Transverse colon (tissue), 4 donors: ENCODE measurements around the gene DHDH. TPM values are rescaled to one million over a fixed set of nuclear protein-coding genes. Genes with fewer than 3 reads are reported as not detected.

Experiments
- DNase-seq: peaks from one replicate; pipeline ENCODE4 v3.0.0-alpha.2; 2019
- H3K27ac ChIP-seq, 4 donors: fragments of 200-600 bp; sonication (generic); 2 replicates each; pipeline ENCODE4 v1.5.1; 2016 to 2018; ENCODE audit warnings: inconsistent platforms in 4 of 4
- H3K27me3 ChIP-seq: fragments of 200-600 bp; sonication (generic); 2 replicates; pipeline ENCODE4 v1.5.1; 2017; ENCODE audit warnings: inconsistent platforms
- H3K36me3 ChIP-seq, 4 donors: fragments of 200-600 bp; sonication (generic); 2 replicates each; pipeline ENCODE4 v1.5.1; 2017 to 2019; ENCODE audit warnings: inconsistent platforms in 4 of 4
- H3K4me1 ChIP-seq, 4 donors: fragments of 200-600 bp; sonication (generic); 2 replicates each; pipeline ENCODE4 v1.5.1; 2017 to 2020; ENCODE audit warnings: inconsistent platforms in 4 of 4
- H3K4me3 ChIP-seq, 4 donors: fragments of 200-600 bp; sonication (generic); 1 replicate in 1 of 4; 2 replicates in 3 of 4; pipeline versions ENCODE4 v1.5.1 to v1.6.1; 2017 to 2019; ENCODE audit warnings: inconsistent platforms in 4 of 4
- H3K9me3 ChIP-seq, 2 donors: fragments of 200-600 bp; sonication (generic); 2 replicates each; pipeline ENCODE4 v1.5.1; 2017 to 2019; ENCODE audit warnings: inconsistent platforms in 2 of 2
- CTCF ChIP-seq, 5 experiments: fragments of 200-600 bp in 3 of 5; fragments of 450-650 bp in 2 of 5; sonication (generic) in 3 of 5; IDR thresholded peaks; 1 replicate in 2 of 5; 2 replicates in 3 of 5; pipeline ENCODE4 v1.5.1; 2016 to 2017; ENCODE audit warnings: antibody characterized with exemption in 5 of 5, inconsistent platforms in 3 of 5, mild to moderate bottlenecking in 2 of 5, moderate library complexity in 1 of 5
- EP300 ChIP-seq: sonication (generic); formaldehyde crosslinking; IDR thresholded peaks from one replicate; pipeline ENCODE4 v1.6.1; 2017; ENCODE audit warnings: antibody characterized with exemption, low read depth
- POLR2A ChIP-seq: fragments of 450-650 bp; IDR thresholded peaks from one replicate; pipeline ENCODE4 v1.6.1; 2016; ENCODE audit warnings: antibody characterized with exemption, mild to moderate bottlenecking, moderate library complexity
- POLR2AphosphoS5 ChIP-seq, 3 donors: sonication (generic); formaldehyde crosslinking; IDR thresholded peaks; one replicate each; pipeline ENCODE4 v1.6.1; 2016; ENCODE audit warnings: antibody characterized with exemption in 3 of 3
- WGBS, 2 donors: methylation state at CpG; one replicate each; pipeline ENCODE4 v1.1.5; 2018; ENCODE audit warnings: low coverage in 1 of 2; 5-methylcytosine and 5-hydroxymethylcytosine counted together
- in situ Hi-C, 4 donors: fragments of 200-750 bp; cut with MboI; loops; one replicate each; pipeline versions ENCODE4 v1.15.0 to v1.15.1; 2017; ENCODE audit warnings: low sequenced_read_pairs in 3 of 4, low pct_ligation_motif_present in 1 of 4, low pct_unique_long_range_greater_than_20kb in 1 of 4
- intact Hi-C: fragments of 100-400 bp; cut with DNase I; formaldehyde crosslinking; loops from one replicate; pipeline ENCODE4 v1.15.1; 2023; ENCODE audit warnings: low total_unique reads
- total RNA-seq, 4 donors: library from RNA; depleted of rRNA; stranded (reverse); fragments of >200 nt; gene quantifications; one replicate each; pipeline ENCODE4 v1.1.0, GENCODE V29; 2016

Gene DHDH
- total RNA-seq, 4 donors from 2014 or later: 3.4 to 4.9 TPM; not detected in 2

- Histone ChIP-seq H3K4me1 (peaks cover 15 to 22% (median 17%) of the 10 kb centered on the region in 4 donors), H3K27me3 (no peaks in the 10 kb centered on the region), H3K27ac (no peak overlapping the region), H3K4me3 (no peak overlapping the region), H3K9me3 (no peaks in the 10 kb centered on the region), H3K36me3 (peaks cover 0 to 38% (median 13%) of the 10 kb centered on the region in 4 donors)
- TF ChIP-seq POLR2AphosphoS5 (IDR thresholded peaks at IDR 0.05): peak in 1 of 3 donors; percentile 12
- peak; percentile 81 to 93 (median 92) for TF ChIP-seq CTCF (IDR thresholded peaks at IDR 0.05)
- TF ChIP-seq EP300: no peak
- peak; percentile 86 for DNase-seq
- intact Hi-C loops (loop anchor here (10.0 kb wide), 1 partner anchor 176 kb away; no protein-coding TSS in a partner anchor), in situ Hi-C loops (loop anchor here in 1 of 4 donors (5.0 to 25.0 kb wide), 2 partner anchors 109 to 179 kb away; partner anchors contain the start of genes PLEKHA4 and PPP1R15A)
- 20 to 50% methylated on average over 2 to 19 of the region's 19 CpGs for WGBS, 2 donors
These were observed 37.5 kb downstream of the DHDH start for GRCh38 chr19:48970923-48971395.

GRCh38 chr19:48975947-48976847, 42.7 kb downstream of the DHDH start:
- no peak overlapping the region for H3K27ac ChIP-seq

GRCh38 chr19:48977061-48977460, 43.6 kb downstream of the DHDH start:
- intact Hi-C loops (loop anchor here (10.0 kb wide), 1 partner anchor 182 kb away; no protein-coding TSS in a partner anchor), in situ Hi-C loops (no loop called here)
- no peaks in the 10 kb centered on the region for H3K27me3 ChIP-seq
- DNase-seq: no peak
- peaks cover 4 to 8% (median 4%) of the 10 kb centered on the region in 4 donors for H3K4me1 ChIP-seq
- WGBS, 2 donors: 70% methylated on average over 2 of the region's 2 CpGs; no CpG with 5 or more reads in 1 of the 2 donors
- TF ChIP-seq EP300: no peak
- no peak for TF ChIP-seq CTCF (IDR thresholded peaks at IDR 0.05)
- TF ChIP-seq POLR2A: no peak
- TF ChIP-seq POLR2AphosphoS5 (IDR thresholded peaks at IDR 0.05): no peak
- no peak overlapping the region for H3K27ac ChIP-seq
- H3K4me3 ChIP-seq: no peak overlapping the region
- H3K9me3 ChIP-seq: no peaks in the 10 kb centered on the region
- H3K36me3 ChIP-seq: peaks cover 0 to 40% (median 15%) of the 10 kb centered on the region in 4 donors

More at GRCh38 chr19:48975947-48976847, 42.7 kb downstream of the DHDH start:
- peaks cover 4 to 8% (median 4%) of the 10 kb centered on the region in 4 donors for H3K4me1 ChIP-seq
- no peak overlapping the region for H3K4me3 ChIP-seq
- no peak for DNase-seq
- intact Hi-C loops: loop anchor here (10.0 kb wide), 1 partner anchor 181 kb away; no protein-coding TSS in a partner anchor
- TF ChIP-seq POLR2A (no peak), POLR2AphosphoS5 (IDR thresholded peaks at IDR 0.05) (no peak), CTCF (IDR thresholded peaks at IDR 0.05) (peak in 1 of 5 experiments; percentile 13)
- H3K27me3 ChIP-seq: no peaks in the 10 kb centered on the region
- in situ Hi-C loops: no loop called here
- 90% methylated on average over 13 of the region's 13 CpGs; no CpG with 5 or more reads in 1 of the 2 donors for WGBS, 2 donors
- no peaks in the 10 kb centered on the region for H3K9me3 ChIP-seq
- peaks cover 0 to 36% (median 12%) of the 10 kb centered on the region in 4 donors for H3K36me3 ChIP-seq

GRCh38 chr19:48982280-48982679, 48.8 kb downstream of the DHDH start:
- Histone ChIP-seq H3K36me3 (peaks cover 0 to 35% (median 12%) of the 10 kb centered on the region in 4 donors), H3K27ac (no peak overlapping the region), H3K4me1 (peaks cover under 1 to 8% (median 4%) of the 10 kb centered on the region in 4 donors), H3K27me3 (no peaks in the 10 kb centered on the region), H3K9me3 (no peaks in the 10 kb centered on the region), H3K4me3 (no peak overlapping the region)
- no peak for DNase-seq
- intact Hi-C loops: no loop called here
- in situ Hi-C loops: no loop called here
- TF ChIP-seq CTCF (IDR thresholded peaks at IDR 0.05) (no peak), EP300 (no peak), POLR2AphosphoS5 (IDR thresholded peaks at IDR 0.05) (no peak), POLR2A (no peak)
- WGBS, 2 donors: 87% methylated on average over 9 of the region's 9 CpGs; no CpG with 5 or more reads in 1 of the 2 donors
